Activated T-cell treated with anti-CD3 and anti-CD28 coated beads, Interleukin-2, amount 50 U/mL, for 1 hour (primary cell): ENCODE measurements around the gene TBC1D25.
"Not testable (repeated sequence)": the region's sequence is repeated elsewhere in the genome, so short reads cannot be mapped to it uniquely, and the experiment has no call there.

Experiments used
- DNase-seq: peaks from one replicate; pipeline ENCODE4 v3.0.0-alpha.2; 2020

The TBC1D25 gene

DNA sequence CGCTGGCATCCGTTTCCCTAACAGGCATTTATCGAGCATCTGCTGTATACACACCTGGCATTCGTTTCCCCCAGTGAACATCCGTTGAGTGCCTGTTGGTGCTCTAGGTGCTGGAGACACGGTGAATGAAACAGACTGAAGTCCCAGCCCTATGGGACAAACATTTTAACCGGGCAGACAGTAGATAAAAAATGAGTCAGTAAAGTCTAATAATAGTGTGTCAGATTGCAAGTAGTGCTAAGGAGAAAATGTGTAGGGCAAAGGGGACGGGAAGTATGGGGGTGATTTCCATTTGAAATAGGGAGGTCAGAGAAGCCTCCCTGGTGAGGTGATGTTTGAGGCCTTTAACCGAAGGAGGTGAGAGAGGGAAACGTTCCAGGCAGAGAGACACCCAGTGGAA lies 23.2 kb upstream of the TBC1D25 start:
- no peak for DNase-seq

DNA sequence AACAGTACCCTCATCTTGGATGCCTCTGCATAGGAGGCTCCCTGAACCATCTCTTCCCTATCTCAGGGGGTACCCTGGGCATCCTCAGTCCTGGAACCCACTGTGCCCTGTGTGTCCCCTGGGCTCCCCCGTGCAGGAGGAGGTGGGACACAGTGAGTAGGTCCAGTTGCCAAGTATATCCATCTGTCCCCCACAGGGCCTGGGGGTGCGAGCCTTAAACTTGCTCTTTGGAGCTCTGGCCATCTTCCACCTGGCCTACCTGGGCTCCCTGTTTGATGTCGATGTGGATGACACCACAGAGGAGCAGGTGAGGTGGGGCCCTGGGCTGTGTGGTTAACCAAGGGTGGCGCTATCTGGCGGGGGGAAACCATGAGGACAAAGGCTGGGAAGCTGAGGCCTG lies 22.5 kb upstream of the TBC1D25 start:
- DNase-seq: no peak

GRCh38 chrX:48519481-48519880 lies 20.0 kb upstream of the TBC1D25 start:
- not testable (repeated sequence) for DNase-seq

- DNase-seq: no peak
Measured at GRCh38 chrX:48520455-48520854, 19.1 kb upstream of the TBC1D25 start.

- no peak for DNase-seq
Measured at GRCh38 chrX:48520976-48521352, 18.6 kb upstream of the TBC1D25 start.

DNA sequence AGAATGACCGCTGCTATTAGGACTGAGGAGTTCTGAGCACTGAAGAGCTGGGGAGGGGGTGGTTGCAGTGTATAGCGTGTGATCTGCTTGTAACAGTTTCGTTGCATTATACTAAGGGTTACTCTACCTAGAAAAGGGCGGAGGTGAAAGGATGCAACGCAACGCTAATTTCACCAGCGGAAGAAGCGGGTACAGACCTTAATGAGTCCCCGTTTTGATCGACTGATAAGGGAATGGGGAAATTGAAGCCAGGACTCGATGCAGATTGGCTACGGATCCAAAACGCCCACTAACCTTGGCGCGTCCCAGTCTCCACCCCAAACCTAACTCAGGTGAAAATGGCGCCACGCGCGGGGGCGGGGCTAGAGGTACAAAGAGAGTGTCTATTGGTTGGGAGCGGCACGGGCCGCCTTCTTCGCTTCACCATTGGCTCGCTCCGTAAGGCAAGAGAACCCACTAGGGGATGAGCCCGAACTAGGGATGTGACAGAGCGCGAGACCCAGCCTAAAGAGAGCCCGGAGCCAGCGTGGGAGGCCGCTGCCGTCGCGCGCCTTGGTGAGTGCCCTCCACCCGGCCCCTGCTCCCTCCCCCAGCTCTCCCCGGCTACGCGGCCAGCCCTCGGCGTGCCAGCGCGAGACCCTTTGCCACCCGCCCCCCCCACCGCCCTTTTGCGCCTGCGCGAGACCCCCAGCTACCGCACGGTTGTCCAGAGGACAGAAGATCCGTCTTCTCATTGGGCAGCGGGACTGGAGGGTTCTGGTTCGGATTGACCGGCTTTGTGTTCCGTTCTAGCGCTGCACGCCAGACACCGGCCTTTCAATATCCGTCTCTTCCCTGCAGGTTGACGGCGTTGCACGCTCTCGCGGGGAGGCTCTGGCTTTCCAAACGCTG lies 17.9 kb upstream of the TBC1D25 start, which contains the start of gene EBP:
EBP (plus strand) TSS at position 456 of the 891 bp plus-strand sequence. CDS start 1,964 bp downstream, outside the sequence.
- DNase-seq: peak; percentile 91

DNA sequence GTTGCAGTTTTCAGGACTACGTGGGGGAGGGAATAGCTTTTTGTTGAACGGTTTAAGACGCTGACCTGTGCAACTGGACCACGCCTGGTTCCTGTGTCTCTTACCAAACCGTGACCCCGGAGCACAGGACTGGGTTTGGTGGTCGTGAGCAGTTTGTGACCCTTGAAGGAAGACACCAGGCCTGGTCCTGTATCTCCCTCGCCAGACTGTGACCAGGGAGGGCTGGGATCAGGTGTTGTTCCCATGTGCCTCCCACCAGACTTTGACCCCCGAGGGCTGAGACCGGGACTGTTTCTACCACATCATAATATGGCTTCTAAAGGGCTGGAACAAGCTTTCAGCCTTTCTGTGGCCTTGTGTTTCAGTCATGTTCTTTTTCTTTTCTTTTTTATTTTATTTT lies 17.2 kb upstream of the TBC1D25 start:
- DNase-seq: no peak

DNA sequence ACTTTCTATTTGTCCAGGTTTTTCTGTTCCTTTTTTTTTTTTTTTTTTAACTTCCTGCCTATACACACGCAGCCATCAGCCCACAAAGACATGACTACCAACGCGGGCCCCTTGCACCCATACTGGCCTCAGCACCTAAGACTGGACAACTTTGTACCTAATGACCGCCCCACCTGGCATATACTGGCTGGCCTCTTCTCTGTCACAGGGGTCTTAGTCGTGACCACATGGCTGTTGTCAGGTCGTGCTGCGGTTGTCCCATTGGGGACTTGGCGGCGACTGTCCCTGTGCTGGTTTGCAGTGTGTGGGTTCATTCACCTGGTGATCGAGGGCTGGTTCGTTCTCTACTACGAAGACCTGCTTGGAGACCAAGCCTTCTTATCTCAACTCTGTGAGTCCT lies 15.8 kb upstream of the TBC1D25 start:
- no peak for DNase-seq

- DNase-seq: not testable (repeated sequence)
Measured at GRCh38 chrX:48525853-48526252, 13.7 kb upstream of the TBC1D25 start.

DNA sequence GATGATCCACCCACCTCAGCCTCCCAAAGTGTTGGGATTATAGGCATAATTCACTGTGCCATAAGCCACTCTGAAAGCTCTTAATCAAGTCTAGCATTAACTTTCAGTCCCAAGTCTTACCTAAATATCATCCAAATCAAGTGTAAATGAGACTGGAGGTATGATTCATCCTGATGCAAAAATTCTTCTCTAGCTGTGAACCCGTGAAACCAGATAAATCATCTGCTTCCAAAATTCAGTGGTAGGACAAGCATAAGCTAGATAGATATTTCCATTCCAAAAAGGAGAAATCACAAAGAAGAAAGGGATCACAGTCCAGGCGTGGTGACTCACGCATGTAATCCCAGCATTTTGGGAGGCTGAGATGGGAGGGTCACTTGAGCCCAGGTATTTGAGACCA lies 8.8 kb upstream of the TBC1D25 start:
- DNase-seq: no peak

DNA sequence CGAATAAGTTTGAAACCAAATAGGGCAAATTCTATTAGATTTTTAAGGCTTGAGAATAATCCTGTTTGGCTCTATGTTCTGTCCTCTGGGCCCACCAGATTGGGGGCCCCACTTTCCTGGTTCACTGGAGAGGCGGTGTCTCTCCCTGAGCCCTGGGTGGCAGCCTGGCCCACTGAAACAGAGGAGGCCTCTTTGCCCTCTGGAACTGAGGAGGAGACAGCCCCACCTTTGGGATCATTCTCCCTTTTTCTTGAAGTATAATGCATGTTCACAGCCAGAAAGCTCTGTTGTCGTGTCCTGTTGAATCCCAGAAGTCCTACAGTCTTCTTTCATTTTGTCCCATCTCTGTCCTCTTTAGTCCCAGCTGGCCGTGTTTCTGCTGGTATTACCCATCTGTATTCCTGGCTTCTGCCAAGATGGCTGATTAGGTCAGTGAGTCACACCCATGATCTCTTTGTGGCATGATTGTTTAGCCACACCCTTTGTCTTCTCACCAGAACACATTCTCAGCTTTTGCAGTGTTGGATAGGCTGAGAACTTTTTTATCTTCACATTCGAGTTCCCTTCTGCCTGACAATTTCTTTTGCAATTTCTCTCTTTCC lies 8.1 kb upstream of the TBC1D25 start:
- DNase-seq: no peak

- DNase-seq: no peak
Measured at GRCh38 chrX:48532161-48532560, 7.4 kb upstream of the TBC1D25 start.

GRCh38 chrX:48533165-48533564 lies 6.3 kb upstream of the TBC1D25 start:
- no peak for DNase-seq

DNA sequence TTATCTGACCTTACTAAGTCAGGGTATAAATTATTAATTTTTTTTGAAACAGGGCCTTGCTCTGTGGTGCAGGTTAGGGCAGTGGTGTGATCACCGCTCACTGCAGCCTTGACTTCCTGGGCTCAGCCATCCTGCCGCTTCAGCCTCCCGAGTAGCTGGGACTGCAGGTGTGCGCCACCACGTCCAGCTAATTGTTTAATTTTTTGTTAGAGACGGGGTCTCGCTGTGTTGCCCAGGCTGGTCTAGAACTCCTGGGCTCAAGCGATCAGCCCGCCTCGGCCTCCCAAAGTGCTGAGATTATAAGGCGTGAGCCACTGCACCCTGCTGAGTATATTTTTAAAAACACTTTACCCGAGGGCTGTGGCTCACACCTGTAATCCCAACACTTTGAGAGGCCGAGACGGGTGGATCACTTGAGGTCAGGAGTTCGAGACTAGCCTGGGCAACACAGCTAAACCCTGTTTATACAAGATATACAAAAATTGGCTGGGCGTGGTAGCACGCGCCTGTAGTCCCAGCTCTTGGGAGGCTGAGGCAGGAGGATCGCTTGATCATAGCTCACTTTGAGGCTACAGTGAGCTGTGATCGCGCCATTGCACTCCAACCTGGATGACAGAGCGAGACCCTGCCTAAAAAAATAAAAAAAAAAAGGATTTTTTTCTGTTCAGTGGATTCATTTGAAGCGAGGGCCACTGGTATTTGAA lies 721 bp upstream of the TBC1D25 start:
- DNase-seq: no peak

DNA sequence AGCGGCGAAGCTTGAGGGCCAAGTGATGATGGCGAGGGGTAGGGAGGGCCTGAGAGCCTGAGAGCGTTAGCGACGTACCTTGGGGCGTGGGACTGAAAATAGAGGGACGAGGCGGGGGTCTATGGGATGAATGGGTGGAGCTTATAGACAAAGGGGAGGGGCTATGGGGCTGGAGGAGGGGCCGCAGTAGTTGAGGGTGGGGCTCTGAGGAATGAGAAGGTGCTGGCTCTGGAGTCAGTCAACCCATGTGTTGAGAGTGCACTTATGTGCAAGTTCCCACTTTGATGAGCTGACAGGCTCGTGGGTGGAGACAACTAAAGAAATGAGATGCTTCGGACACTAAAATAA lies 488 bp downstream of the TBC1D25 start:
- no peak for DNase-seq

DNA sequence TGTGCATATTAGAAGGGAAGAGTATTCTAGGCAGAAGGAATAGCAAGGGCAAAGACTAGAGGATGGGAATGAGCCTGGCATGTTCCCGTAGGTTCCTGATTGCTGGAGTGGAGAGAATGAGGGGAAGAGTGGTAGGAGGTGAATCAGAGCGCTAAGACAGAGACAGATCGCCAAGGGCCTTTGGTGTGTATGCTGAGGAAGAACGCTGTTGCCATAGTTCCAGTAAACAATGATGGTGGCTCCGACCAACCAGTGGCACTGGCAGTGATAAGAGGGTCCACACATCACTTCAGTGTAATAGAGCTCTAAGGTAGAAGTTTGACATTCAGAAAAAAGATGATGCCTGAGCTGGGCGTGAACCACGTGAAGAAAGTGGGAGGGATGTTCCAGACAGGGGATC lies 966 bp downstream of the TBC1D25 start:
- DNase-seq: no peak

- no peak for DNase-seq
Measured at GRCh38 chrX:48541140-48541814, 1.8 kb downstream of the TBC1D25 start.

DNA sequence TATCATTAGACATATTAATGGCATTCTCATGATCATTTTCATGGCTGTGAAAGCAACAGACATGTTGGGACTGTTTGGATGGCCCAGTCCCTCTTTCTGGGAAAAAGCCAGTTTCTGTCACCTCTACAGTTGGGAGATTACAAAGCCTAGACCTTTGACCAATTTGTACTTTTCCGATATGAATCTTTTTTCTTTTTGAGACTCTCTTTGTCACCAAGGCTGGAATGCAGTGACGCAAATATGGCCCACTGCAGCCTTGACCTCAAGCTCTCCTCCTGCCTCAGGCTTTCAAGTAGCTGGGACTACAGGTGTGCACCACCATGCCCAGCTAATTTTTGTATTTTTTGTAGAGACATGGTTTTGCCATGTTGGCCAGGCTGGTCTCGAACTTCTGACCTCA lies 9.4 kb downstream of the TBC1D25 start:
- DNase-seq: no peak

DNA sequence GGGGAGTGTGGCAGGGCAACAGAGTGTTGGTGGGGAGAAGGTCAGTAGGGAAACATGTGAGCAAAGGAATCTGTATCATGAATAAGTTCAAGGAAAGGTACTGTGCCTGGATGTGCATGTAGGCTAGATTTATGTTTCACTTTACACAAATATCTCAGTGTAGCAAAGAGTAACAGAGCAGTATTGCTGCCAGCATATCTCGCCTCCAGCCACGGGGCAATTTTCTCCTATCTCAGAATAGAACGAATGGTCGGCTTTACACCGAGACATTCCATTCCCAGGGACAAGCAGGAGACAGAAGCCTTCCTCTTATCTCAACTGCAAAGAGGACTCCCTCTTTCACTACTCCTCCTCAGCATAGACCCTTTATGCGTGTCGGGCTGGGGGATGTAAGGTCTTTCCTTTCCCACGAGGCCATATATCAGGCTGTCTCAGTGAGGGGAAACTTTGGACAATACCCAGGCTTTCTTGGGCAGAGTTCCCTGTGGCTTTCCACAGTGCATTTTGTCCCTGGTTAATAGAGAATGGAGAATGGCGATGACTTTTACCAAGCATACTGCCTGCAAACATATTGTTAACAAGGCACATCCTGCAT lies 16.3 kb downstream of the TBC1D25 start:
- not testable (repeated sequence) for DNase-seq

GRCh38 chrX:48558271-48558670 lies 18.8 kb downstream of the TBC1D25 start:
- DNase-seq: no peak

DNA sequence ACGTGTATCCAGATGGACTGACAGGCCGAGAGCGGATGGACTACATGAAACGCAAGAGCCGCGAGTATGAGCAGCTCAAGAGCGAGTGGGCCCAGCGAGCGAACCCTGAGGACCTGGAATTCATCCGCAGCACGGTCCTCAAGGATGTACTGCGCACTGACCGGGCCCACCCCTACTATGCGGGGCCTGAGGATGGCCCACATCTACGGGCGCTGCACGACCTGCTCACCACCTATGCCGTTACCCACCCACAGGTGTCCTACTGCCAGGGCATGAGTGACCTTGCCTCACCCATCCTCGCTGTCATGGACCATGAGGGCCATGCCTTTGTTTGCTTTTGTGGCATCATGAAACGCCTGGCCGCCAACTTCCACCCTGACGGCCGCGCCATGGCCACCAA lies 20.1 kb downstream of the TBC1D25 start:
- no peak for DNase-seq

GRCh38 chrX:48560056-48560455 lies 20.5 kb downstream of the TBC1D25 start:
- no peak for DNase-seq

DNA sequence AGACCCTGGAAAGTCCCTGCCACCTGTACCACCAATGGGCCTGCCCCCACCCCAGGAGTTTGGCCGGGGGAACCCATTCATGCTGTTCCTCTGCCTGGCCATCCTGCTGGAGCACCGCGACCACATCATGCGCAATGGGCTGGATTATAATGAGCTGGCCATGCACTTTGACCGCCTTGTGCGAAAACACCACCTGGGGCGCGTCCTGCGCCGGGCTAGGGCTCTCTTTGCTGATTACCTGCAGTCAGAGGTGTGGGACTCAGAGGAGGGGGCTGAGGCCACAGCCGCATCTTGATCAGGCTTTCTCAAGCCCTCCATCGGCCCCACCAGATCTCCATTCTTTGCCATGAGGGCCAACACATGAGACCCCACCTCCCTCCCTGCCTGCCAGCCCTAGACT lies 21.2 kb downstream of the TBC1D25 start:
- DNase-seq: no peak
